Lung (tissue), 12 donors: ENCODE results near the gene P3H2. TPM values are rescaled to one million over a fixed set of nuclear protein-coding genes. Genes with fewer than 3 reads are reported as not detected.

Source experiments
- ATAC-seq: fragments of 200-7000 bp; cut with Tn5 transposase; one replicate; pipeline ENCODE4 v1.9.1; 2020; ENCODE audit warnings: moderate number of reproducible peaks; ENCODE audit not compliant: insufficient read depth, low FRiP score
- DNase-seq, 3 donors: peaks; one replicate each; pipeline ENCODE4 v3.0.0-alpha.2; 2013 to 2017
- H3K27ac ChIP-seq, 2 donors: one replicate each; pipeline ENCODE4 v1.5.1; 2013; ENCODE audit warnings: mild to moderate bottlenecking in 2 of 2, moderate library complexity in 2 of 2, control low read depth in 1 of 2, inconsistent platforms in 1 of 2, low read depth in 1 of 2, low read length in 1 of 2
- H3K27me3 ChIP-seq, 3 donors: one replicate each; pipeline ENCODE4 v1.5.1; 2013; ENCODE audit warnings: low read length in 2 of 3; ENCODE audit not compliant: control insufficient read depth in 3 of 3, insufficient read depth in 3 of 3
- H3K36me3 ChIP-seq, 4 donors: one replicate each; pipeline ENCODE4 v1.5.1; 2013; ENCODE audit warnings: low read length in 4 of 4, mild to moderate bottlenecking in 1 of 4, moderate library complexity in 1 of 4; ENCODE audit not compliant: control insufficient read depth in 4 of 4, insufficient read depth in 4 of 4
- H3K4me1 ChIP-seq, 5 donors: one replicate each; pipeline ENCODE4 v1.5.1; 2013; ENCODE audit warnings: low read length in 5 of 5, mild to moderate bottlenecking in 2 of 5, moderate library complexity in 1 of 5; ENCODE audit not compliant: control insufficient read depth in 5 of 5, insufficient read depth in 5 of 5
- H3K4me3 ChIP-seq: one replicate; pipeline ENCODE4 v1.5.1; 2013; ENCODE audit warnings: mild to moderate bottlenecking, control low read depth, moderate library complexity
- H3K9ac ChIP-seq, 2 donors: one replicate each; pipeline ENCODE4 v1.5.1; 2013; ENCODE audit warnings: low read length in 2 of 2, control low read depth in 1 of 2; ENCODE audit not compliant: insufficient read depth in 1 of 2
- H3K9me3 ChIP-seq, 4 donors: one replicate each; pipeline ENCODE4 v1.5.1; 2013; ENCODE audit warnings: low read length in 3 of 4, mild to moderate bottlenecking in 1 of 4, moderate library complexity in 1 of 4; ENCODE audit not compliant: control insufficient read depth in 4 of 4, insufficient read depth in 3 of 4
- CTCF ChIP-seq: IDR thresholded peaks from 2 replicates; pipeline ENCODE4 v1.5.1; 2012; ENCODE audit warnings: mild to moderate bottlenecking; ENCODE audit errors: control extremely low read depth, extremely low read depth
- WGBS, 2 donors: extraction: QIAGEN DNeasy Blood & Tissue Kit; methylation state at CpG; one replicate each; pipeline ENCODE4 v1.1.7; 2013; 5-methylcytosine and 5-hydroxymethylcytosine counted together
- polyA plus RNA-seq, 2 donors: library from polyadenylated mRNA; stranded (reverse); fragments of 200-250 nt; gene quantifications; one replicate each; pipeline ENCODE4 v1.2.1, GENCODE V29; 2013
- total RNA-seq, 2 donors: library from RNA; depleted of rRNA in 1 of 2; stranded (reverse); fragments of >200 nt in 1 of 2; gene quantifications; one replicate each; pipeline ENCODE4 v1.2.1, GENCODE V29; 2014 to 2021
- donor health status: control.
- donor health status: control.
- donor health status: Bipolar disorder and iron deficiency.
- donor health status: healthy.
- donor health status: DM: yes; HTN: yes; CAD: no.

P3H2 gene
- total and polyA plus RNA-seq, 4 donors: 18.6 to 59.9 (median 40.6) TPM

DNA sequence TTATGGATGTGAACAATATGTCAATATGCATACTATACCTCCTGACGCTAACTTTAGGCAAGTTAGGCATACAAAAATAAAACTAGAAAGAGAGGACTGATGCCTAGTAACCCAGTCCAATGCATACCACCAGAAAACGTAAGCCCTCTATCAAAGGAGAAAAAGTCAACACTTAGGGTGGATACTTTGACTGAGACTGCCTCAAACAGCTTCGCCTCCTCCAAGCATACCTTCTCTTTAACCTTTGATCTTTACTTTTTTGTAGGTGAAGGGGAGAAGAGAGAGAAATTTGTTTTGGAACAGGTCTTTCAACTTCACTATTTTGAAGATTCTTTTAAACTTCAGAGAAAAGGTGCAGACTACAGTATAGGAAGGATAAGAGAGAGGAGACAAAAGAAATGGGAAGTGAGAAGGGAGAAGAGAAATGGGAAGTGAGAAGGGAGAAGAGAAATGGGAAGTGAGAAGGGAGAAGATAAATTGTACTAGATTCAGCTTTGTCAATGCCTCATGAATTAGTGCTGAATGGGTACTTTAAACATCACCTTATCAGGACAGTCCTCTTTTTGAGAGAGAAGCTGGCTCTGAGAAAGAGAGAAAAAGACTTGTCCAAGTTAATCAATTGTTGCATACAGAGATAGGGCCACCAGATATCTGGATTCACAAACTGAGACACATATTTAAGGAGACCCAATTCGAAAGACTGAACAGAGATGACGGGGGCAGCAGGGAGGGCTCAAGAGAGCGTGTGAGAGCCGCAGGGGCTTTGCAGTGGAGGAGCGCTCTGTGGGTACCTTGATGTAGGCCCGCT lies 1.0 kb downstream of the P3H2 start:
- no peaks in the 10 kb centered on the region for H3K36me3 ChIP-seq
- no peak overlapping the region for H3K9ac ChIP-seq
- TF ChIP-seq CTCF: no peak
- peak overlapping the region in 1 of 2 donors; percentile 46 for H3K27ac ChIP-seq
- no peaks in the 10 kb centered on the region for H3K9me3 ChIP-seq
- ATAC-seq: no peak
- H3K27me3 ChIP-seq: peaks cover 0 to 15% (median 14%) of the 10 kb centered on the region in 3 donors
- peaks cover 0 to 9% (median 4%) of the 10 kb centered on the region in 5 donors for H3K4me1 ChIP-seq
- DNase-seq: peak in 2 of 3 donors; percentile 34 to 48
- peak overlapping the region; percentile 43 for H3K4me3 ChIP-seq
- WGBS, 2 donors: 21 to 33% methylated on average over 9 of the region's 9 CpGs

- no peak for ATAC-seq
- DNase-seq: no peak
- H3K4me1 ChIP-seq: peaks cover 0 to 9% (median 4%) of the 10 kb centered on the region in 5 donors
- no peak overlapping the region for H3K4me3 ChIP-seq
- no peak overlapping the region for H3K27ac ChIP-seq
- H3K9ac ChIP-seq: no peak overlapping the region
- H3K27me3 ChIP-seq: peaks cover 0 to 14% (median 12%) of the 10 kb centered on the region in 3 donors
- H3K9me3 ChIP-seq: no peaks in the 10 kb centered on the region
- 62 to 72% methylated on average over 3 of the region's 3 CpGs for WGBS, 2 donors
- H3K36me3 ChIP-seq: no peaks in the 10 kb centered on the region
- TF ChIP-seq CTCF: no peak
Measured at GRCh38 chr3:190118438-190118837, 2.3 kb downstream of the P3H2 start.

GRCh38 chr3:190117981-190118380 lies 2.7 kb downstream of the P3H2 start:
- Histone ChIP-seq H3K36me3 (no peaks in the 10 kb centered on the region), H3K4me1 (peaks cover 0 to 9% (median 4%) of the 10 kb centered on the region in 5 donors), H3K27ac (no peak overlapping the region), H3K9me3 (no peaks in the 10 kb centered on the region), H3K9ac (no peak overlapping the region), H3K4me3 (no peak overlapping the region), H3K27me3 (peaks cover 0 to 14% (median 12%) of the 10 kb centered on the region in 3 donors)
- ATAC-seq (no peak), DNase-seq (no peak)
- TF ChIP-seq CTCF: no peak
- 65 to 80% methylated on average over 2 of the region's 2 CpGs for WGBS, 2 donors
